ENCODE results near the gene ATP6V1F. TPM values are rescaled to one million over a fixed set of nuclear protein-coding genes. Genes with fewer than 3 reads are reported as not detected.

Gene ATP6V1F
- total RNA-seq, 2 experiments from 2014 or later = 108 to 155 TPM

GRCh38 chr7:128883622-128884448 is 21.2 kb downstream of the ATP6V1F start:
- TF ChIP-seq, protein P1, sequence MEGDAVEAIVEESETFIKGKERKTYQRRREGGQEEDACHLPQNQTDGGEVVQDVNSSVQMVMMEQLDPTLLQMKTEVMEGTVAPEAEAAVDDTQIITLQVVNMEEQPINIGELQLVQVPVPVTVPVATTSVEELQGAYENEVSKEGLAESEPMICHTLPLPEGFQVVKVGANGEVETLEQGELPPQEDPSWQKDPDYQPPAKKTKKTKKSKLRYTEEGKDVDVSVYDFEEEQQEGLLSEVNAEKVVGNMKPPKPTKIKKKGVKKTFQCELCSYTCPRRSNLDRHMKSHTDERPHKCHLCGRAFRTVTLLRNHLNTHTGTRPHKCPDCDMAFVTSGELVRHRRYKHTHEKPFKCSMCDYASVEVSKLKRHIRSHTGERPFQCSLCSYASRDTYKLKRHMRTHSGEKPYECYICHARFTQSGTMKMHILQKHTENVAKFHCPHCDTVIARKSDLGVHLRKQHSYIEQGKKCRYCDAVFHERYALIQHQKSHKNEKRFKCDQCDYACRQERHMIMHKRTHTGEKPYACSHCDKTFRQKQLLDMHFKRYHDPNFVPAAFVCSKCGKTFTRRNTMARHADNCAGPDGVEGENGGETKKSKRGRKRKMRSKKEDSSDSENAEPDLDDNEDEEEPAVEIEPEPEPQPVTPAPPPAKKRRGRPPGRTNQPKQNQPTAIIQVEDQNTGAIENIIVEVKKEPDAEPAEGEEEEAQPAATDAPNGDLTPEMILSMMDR (conservative IDR thresholded peaks at IDR 0.05; ENCODE audit: low read length) = peak; percentile 100
- no peak for TF ChIP-seq EZH2phosphoT487 (IDR thresholded peaks at IDR 0.05; ENCODE audit: borderline replicate concordance, low read depth, low read length)
- H2AFZ ChIP-seq (ENCODE audit: low read length) = peak overlapping the region; percentile 99
- no peaks in the 10 kb centered on the region for H4K20me1 ChIP-seq (ENCODE audit: insufficient read depth, low read length)
- H3K9me3 ChIP-seq (ENCODE audit: low read length) = no peaks in the 10 kb centered on the region
- H3K79me2 ChIP-seq (ENCODE audit: insufficient read depth, low read depth, low read length) = no peaks in the 10 kb centered on the region
- H3K4me2 ChIP-seq (ENCODE audit: low read length) = peak overlapping the region; percentile 79
- H3K9me2 ChIP-seq (ENCODE audit: insufficient read depth, low read length) = no peaks in the 10 kb centered on the region
- H3K4me1 ChIP-seq (ENCODE audit: insufficient read depth, low read length, poor library complexity, severe bottlenecking) = peaks cover 8% of the 10 kb centered on the region
- H3K4me3 ChIP-seq (ENCODE audit: low read depth, low read length, poor library complexity, severe bottlenecking) = peak overlapping the region; percentile 64
- CTCF ChIA-PET (ENCODE audit: unreplicated experiment) = interaction anchor here (0.7 to 1.5 kb wide), 5 partner anchors 13 to 212 kb away, joined by 3 to 11 read pairs (median 5); partner anchors contain the start of genes ATP6V1F and GARIN1A
- peak; percentile 90 for DNase-seq (ENCODE audit: low spot score)
- intact Hi-C loops (cut with micrococcal nuclease; ENCODE audit: unreplicated experiment) = loop anchor here (1.0 to 5.0 kb wide), 5 partner anchors 21 to 407 kb away; partner anchors contain the start of genes CCDC136 and METTL2B
- H3K36me3 ChIP-seq (ENCODE audit: insufficient read depth, low read length) = no peaks in the 10 kb centered on the region
- POLR2A ChIA-PET = interaction anchor here (1.0 to 1.4 kb wide), 4 partner anchors 21 to 145 kb away, joined by 3 to 6 read pairs (median 4); partner anchors contain the start of gene ATP6V1F
- peak overlapping the region; percentile 30 for H3K27ac ChIP-seq (ENCODE audit: low read depth, low read length, poor library complexity, severe bottlenecking)
- no TSS peak for BruUV-seq (replicated peaks)

- TF ChIP-seq EZH2phosphoT487 (IDR thresholded peaks at IDR 0.05; ENCODE audit: borderline replicate concordance, low read depth, low read length) = no peak
- TF ChIP-seq, protein P1 (conservative IDR thresholded peaks at IDR 0.05; ENCODE audit: low read length) = no peak
- ChIA-PET CTCF (ENCODE audit: unreplicated experiment) (interaction anchor here (0.9 to 1.5 kb wide), 3 partner anchors 22 to 213 kb away, joined by 3 to 11 read pairs (median 9); partner anchors contain the start of genes ATP6V1F and GARIN1A), POLR2A (interaction anchor here (1.1 to 1.4 kb wide), 3 partner anchors 22 to 83 kb away, joined by 3 to 4 read pairs (median 4); partner anchors contain the start of gene ATP6V1F)
- no peak for DNase-seq (ENCODE audit: low spot score)
- no peaks in the 10 kb centered on the region for H3K9me2 ChIP-seq (ENCODE audit: insufficient read depth, low read length)
- no peaks in the 10 kb centered on the region for H3K36me3 ChIP-seq (ENCODE audit: insufficient read depth, low read length)
- no peak overlapping the region for H3K4me2 ChIP-seq (ENCODE audit: low read length)
- no peak overlapping the region for H3K27ac ChIP-seq (ENCODE audit: low read depth, low read length, poor library complexity, severe bottlenecking)
- H3K4me1 ChIP-seq (ENCODE audit: insufficient read depth, low read length, poor library complexity, severe bottlenecking) = peaks cover 8% of the 10 kb centered on the region
- H3K79me2 ChIP-seq (ENCODE audit: insufficient read depth, low read depth, low read length) = no peaks in the 10 kb centered on the region
- intact Hi-C loops (cut with micrococcal nuclease; ENCODE audit: unreplicated experiment) = loop anchor here (5.0 kb wide), 1 partner anchor 92 kb away; the partner anchor contains the start of gene CCDC136
- peak overlapping the region; percentile 99 for H2AFZ ChIP-seq (ENCODE audit: low read length)
- H4K20me1 ChIP-seq (ENCODE audit: insufficient read depth, low read length) = no peaks in the 10 kb centered on the region
- no peaks in the 10 kb centered on the region for H3K9me3 ChIP-seq (ENCODE audit: low read length)
- H3K4me3 ChIP-seq (ENCODE audit: low read depth, low read length, poor library complexity, severe bottlenecking) = no peak overlapping the region
- no TSS peak for BruUV-seq (replicated peaks)
Measured at GRCh38 chr7:128884561-128885369, 22.1 kb downstream of the ATP6V1F start.

Measured in OCI-LY7 (cell line).